NCI-H1930 (cell line): ENCODE results near the gene PLEKHA4.

Source experiments
- DNase-seq, 2 experiments: peaks; one replicate each; lab custom pipeline; 2025; lab: John Stamatoyannopoulos, UW

The PLEKHA4 gene

DNA sequence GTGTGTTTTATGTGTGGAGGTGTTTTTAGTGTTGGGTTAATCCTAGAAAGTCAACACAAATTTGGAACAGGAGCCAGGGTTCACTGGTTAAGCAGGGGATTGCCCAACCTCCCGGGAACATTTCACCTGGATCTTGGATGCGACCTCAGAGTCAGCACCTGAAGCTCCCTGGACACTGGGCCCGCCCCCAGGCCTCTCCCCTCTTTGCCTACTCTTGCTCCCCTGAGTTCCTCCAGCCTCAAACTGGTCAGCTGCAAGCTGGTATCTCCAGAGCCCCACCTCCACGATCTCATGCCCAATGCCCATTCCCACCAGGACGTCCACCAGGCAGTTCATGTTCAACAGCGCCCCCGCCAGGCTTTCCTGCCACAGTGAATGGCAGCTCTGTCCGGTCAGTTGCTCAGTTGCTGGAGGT is 41.8 kb downstream of the PLEKHA4 start:
- DNase-seq = no peak

DNA sequence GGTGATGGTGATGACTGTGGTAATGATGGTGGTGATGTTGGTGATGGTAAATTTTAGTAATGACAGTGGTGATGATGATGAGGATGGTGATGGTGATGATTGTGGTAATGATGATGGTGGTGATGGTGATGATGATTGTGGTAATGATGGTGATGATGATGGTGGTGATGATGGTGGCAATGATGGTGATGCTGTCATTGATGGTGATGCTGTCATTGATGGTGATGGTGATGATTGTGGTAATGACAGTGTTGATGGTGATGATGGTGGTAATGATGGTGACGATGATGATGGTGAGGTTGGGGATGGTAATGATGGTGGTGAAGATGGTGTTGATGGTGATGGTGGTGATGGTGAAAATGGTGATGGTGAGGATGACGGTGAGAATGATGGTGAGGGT is 45.9 kb downstream of the PLEKHA4 start:
- no peak for DNase-seq

DNA sequence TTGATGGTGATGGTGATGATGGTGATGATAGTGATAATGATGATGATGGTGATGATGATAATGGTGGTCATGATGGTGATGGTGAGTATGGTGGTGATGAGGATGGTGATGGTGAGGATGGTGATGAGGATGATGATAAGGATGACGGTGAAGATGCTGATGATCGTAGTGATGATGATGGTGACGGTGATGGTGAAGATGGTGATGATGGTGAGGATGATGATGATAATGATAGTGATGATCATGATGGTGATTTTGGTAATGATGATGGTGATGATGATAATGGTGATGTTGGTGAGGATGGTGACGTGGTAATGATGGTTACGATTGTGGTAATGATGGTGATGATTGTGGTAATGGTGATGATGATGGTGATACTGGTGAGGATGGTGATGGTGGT is 46.8 kb downstream of the PLEKHA4 start:
- DNase-seq = no peak

DNA sequence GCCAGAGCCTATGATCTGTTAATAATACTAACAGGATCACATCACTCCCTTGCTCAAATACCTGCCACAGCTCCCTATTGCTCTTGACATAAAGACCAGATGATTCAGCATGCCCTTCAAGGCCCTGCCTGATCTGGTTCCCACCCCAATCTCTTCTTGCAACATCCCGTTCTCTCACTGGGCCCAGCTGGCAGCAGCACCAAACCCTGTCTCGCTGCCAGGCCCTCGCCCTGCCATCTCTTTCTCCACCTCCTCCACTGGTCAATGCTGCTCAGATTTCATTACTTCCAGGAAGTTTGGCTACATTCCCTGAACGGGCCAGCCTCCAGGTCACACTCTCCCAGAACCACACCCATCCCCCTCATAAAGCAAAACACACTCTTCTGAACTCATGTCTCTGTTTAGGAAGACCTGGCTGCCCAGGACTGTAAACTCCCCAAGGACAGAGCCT is 49.0 kb downstream of the PLEKHA4 start:
- DNase-seq = no peak

DNA sequence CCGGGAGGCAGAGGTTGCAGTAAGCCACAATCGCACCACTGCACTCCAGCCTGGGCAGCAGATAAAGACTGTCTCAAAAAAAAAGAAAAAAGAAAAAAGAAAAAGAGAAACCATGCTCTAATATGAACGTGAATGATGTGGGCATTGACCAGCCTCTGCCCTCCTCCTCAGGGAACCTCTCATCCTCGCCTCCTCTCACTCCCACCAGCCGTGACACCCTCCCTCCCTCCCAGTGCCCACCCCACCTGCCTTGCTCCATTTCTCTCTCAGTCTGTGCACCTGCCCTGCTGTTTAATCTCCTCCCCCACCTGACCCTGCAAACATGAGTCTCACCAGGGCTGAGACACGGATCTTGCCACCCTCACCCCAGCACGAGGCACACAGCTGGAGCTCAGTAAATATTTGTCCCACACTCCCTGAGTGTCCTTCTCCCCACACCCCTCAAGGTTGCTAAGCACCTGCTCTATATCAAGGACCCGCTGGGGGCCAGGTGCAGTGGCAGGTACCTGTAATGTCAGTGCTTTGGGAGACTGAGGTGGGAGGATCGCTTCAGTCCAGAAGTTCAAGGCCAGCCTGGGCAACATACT is 50.1 kb downstream of the PLEKHA4 start:
- DNase-seq = no peak

DNA sequence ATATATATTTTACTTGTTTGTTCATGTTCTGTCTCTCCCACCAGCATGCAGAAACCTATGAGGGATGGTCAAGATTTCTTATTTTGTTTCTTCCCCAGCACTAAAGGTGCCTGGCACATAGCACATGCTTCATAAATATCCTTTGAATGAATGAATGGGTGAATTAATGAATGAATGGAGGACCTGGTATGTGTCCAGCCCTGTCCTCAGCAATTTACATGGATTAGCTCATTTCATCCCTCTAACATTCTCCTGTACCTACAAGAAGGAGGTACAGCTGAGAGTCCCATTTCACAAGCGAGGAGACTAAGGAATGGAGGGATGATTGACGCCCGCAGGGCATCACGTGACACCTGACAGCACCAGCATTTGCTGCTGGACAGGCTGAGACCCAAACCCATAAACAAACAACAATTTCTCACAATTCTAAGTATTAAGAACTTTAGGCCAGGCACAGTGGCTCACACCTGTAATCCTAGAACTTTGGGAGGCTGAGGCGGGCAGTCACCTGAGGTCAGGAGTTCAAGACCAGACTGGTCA is 50.8 kb downstream of the PLEKHA4 start:
- no peak for DNase-seq

DNA sequence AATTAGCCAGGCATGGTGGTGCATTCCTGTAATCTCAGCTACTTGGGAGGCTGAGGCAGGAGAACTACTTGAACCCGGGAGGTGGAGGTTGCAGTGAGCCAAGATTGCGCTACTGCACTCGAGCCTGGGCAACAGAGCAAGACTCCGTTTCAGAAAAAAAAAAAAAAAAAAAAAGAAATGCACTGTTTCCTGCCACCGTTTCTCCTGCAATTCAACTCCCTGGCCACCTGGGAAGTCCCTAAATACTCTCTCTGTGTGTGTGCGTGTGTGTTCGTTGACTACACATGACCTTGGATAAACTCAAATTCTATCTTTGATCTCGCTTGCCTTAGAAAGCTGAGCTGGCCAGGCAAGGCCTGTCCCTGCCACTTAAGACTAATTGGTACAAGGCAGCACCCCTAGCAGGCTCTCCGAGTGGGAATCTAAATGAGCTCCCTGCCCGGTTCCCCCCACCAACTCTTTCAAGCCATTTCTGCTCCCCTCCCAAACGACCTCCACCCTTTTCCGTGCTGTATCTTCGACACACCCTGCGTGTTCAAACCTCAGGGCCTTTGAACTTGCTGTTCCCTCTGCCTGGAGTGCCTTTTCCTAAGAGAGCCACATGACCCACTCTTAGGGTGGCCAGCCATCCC is 52.4 kb downstream of the PLEKHA4 start:
- DNase-seq = no peak

DNA sequence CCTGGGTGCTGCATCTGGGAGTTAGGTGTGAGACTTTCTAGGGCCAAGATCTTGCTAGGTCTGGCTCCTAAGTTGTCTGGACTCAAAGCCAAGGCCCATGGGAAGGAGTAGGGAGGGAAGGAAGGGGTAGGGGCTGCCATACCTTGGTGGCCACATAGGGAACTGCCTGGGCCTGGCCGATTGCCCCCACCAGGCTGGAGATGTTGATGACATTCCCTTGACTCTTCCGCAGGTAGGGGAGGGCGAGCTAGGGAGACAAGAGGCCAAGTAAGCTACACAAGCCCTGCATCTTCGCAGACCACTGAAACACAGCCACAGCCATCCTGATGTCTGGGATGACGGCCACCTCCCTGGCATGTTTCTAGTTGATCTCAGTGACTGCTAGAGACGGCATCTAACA is 53.5 kb downstream of the PLEKHA4 start:
- DNase-seq = no peak

DNA sequence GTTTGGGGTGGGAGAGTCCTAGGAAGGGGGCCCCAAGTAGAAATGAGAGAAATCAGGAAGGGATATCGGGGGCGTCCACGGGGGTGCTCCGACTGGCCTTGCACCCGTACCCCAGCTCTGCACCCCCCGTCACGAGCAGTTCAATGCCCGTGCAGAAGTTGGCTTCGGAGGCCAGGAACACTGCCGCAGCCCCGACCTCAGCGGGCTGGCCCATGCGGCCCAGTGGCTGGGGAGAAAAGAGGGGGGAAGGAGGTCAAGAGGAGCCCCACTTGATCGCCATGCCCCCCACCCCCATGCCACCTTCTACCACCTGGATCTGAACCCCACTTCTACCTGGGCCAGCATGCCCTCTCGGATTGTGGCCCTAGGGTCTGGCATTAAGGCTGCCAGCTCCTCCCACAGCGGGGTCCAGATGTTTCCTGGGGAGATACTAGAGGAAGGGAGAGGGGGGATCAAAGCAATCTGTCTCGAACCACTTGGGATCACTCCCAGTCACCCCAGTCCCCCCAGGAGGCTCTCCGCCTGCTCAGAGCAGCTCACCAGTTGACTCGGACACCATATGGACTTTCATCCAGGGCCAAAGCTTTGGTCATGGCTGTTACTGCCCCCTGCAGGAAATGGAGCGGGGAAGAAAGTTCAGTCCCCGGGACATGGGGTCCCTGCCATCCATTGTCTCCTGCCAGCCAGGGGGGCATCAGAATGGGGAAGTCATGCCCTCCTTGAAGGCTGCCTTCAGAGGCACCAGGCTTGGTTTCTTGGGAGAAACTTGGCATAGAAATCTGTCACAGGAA is 55.1 kb downstream of the PLEKHA4 start:
- DNase-seq = no peak

DNA sequence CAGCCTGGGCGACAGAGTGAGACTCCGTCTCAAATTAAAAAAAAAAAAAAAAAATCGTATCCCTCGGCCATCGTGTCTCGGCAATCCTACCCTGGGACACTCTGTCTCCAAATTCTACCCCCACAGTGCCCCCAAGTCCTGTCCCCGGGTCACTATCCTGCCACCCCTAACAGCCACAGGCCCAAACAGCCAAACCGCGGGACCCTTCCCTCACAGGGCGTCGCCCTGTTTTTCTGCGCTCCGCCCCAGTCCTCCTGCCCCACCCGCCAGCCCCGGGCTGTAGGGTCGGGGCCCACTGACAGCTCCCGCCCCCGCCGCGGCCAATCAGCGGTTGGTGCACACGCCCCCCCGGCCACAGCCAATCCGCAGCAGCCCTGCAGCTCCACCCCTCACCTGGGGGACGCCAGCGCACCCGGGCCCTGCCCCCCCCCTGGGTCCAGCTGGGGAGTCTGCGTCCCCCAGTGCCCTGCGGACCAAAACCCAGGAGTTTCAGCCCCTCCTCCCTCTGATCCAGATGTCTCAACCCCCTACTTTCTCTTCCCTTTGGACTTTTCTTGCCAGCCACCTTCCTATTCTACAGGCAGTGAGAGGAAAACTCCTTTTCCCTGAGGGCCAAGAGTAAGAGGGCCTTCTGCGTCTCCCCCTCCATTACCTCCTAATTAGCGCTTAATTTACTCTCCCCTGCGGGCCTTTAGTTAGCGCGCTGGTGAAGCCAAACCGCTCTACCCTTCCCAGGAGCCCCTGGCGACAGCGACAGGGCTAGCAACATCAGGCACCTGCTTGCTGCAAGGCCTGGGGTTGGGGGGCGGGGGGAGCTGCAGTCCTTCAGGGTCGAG is 56.1 kb downstream of the PLEKHA4 start:
- DNase-seq = peak; percentile 89 to 92

DNA sequence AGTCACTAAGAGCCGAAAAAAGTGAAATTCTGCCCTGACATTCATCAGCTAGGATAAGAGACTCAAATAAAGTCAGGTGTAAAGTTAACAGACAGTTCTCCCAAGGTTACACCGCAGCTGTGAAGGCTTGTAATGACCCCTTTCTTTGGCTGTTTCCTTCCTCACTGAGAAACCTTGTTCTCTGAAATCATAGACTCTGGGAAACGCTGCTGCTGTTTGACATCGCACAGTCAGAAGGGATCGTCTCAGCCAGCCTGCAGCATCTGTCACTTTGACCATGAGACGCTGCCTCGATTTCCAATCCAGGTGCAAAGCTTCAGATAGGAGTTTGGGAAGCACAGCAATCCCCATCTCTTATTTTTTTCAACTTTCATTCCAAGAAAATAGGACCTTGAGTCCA is 58.3 kb downstream of the PLEKHA4 start:
- DNase-seq = no peak

DNA sequence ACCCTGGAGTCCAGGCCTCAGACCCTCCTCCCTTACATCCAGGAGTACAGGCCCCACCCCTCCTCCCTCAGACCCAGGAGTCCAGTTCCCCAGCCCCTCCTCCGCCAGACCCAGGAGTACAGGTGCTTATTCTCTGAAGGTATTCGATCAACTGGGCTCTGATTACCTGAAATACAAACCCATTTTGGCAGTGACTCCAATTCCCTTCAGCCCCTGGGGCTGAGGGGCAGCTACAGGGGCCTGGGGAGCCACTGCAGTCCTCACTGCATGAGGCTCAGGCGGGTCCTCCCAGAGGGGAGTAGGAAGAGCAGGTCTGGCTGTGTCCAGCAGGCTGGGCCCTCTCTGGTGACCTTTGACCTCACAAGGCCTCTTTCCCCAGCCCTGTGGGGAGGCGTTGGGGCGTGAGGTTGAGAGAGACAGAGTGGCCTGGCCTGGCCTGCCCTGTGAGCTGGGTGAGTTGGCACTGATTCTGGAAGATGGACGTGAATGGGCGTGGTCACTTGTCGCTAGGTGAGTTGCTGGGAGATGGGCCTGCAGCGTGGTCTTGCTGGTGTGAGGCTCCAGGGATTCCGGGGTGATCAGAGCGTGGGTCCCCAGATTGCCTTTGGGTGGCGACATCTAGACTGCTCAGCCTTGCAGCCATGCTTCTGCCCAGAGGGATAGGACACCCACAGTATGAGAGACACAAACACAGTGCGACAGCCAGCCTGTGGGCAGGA is 60.7 kb downstream of the PLEKHA4 start:
- no peak for DNase-seq

DNA sequence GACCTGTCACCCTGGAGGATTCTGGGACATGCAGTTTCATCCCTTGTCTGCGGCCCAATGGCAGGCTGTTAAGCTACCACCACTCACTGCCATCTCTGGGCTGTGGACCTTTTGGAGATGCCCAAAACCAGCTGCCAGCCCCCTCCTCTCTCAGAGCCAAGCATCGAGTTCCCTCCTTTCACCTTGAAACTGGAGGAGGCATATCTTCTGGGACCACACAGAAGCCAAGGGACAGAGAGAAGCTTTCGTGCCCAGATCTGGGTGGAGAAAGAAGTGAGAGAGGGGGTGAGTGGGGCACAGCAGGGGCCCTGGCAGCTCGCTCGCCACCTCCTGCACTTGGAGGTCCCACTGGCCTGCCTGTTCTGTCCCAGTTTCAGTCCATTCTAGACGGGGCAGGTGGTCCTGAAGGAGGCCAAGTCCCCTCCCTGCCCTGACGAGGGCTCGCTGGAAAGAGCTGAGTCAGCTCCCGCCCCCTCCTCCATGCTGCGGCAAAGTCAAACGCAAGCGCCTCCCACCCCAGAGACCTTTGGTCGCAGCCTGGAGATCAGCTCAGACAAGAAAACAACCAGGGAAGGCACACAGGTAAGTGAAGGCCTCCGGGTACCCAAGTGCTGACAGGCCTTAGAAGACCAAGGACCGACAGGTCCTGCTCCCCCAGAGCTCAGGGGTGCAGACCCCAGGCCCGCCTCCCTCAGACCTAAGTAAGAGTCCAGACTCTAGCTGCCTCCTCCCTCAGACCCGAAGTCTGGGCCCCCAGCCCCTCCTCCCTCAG is 61.4 kb downstream of the PLEKHA4 start:
- no peak for DNase-seq

DNA sequence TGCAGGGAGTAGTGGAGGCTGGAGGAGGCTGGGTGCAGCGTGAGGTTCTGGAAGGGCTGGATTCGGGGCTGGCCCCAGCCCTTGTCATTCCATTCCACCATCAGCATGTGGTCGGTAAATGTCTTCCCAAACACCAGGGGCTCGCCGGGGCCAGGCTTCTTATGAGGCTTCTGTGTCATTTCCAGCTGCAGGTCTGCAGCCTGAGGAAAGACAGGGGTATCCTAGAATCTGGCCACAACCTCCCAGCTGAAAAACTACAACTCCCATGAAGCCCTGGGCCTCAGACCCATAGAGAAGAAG is 61.9 kb downstream of the PLEKHA4 start:
- DNase-seq = peak; percentile 31 to 65

DNA sequence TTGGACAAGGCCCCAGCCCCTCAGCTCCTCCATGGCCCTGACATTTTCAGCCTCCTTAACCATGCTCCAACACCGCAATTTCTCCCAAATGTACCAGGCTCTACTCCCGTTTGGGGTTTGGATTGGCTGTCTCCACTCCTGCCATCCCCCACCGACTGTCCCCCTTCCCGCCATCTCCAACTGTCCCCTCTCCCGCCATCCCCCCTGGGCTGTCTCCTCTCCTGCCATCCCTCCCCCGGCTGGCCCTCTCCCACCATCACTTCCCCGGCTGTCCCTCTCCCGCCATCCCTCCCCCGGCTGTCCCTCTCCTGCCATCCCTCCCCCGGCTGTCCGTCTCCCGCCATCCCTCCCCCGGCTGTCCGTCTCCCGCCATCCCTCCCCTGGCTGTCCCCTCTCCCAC is 63.0 kb downstream of the PLEKHA4 start:
- DNase-seq = no peak

DNA sequence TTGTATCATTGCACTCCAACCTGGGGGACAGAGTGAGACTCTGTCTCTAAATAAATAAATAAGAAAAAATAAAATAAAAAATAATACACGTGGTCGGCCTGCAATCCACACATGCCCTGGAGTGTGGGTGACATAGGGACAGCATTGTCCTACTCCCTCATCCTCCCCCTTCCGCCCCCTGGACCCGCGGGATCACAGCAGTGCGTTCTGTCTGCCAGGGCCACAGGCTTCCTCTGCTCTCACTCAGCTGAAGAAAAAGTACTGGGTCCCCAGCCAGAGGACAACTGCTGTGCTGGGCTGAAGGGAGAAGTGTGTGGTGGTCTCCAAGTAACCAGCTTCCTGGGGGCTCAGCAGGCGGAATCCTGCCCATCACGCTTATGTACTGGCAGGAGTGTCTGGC is 63.9 kb downstream of the PLEKHA4 start:
- no peak for DNase-seq

DNA sequence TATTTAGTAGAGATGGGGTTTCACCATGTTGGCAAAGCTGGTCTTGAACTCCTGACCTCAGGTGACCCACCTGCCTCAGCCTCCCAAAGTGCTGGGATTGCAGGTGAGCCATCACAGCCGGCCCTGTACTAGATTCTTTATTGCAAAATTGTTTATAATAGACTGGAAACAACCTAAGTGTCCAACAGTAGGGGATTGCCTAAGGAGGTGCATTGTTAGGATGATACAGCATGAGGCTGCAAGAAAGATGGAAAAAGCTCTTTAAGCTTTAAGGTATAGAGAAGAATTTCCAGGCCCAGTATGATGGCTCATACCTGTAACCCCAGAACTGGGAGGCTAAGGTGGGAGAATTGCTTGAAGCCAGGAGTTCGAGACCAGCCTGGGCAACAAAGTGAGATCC is 65.8 kb downstream of the PLEKHA4 start:
- no peak for DNase-seq

DNA sequence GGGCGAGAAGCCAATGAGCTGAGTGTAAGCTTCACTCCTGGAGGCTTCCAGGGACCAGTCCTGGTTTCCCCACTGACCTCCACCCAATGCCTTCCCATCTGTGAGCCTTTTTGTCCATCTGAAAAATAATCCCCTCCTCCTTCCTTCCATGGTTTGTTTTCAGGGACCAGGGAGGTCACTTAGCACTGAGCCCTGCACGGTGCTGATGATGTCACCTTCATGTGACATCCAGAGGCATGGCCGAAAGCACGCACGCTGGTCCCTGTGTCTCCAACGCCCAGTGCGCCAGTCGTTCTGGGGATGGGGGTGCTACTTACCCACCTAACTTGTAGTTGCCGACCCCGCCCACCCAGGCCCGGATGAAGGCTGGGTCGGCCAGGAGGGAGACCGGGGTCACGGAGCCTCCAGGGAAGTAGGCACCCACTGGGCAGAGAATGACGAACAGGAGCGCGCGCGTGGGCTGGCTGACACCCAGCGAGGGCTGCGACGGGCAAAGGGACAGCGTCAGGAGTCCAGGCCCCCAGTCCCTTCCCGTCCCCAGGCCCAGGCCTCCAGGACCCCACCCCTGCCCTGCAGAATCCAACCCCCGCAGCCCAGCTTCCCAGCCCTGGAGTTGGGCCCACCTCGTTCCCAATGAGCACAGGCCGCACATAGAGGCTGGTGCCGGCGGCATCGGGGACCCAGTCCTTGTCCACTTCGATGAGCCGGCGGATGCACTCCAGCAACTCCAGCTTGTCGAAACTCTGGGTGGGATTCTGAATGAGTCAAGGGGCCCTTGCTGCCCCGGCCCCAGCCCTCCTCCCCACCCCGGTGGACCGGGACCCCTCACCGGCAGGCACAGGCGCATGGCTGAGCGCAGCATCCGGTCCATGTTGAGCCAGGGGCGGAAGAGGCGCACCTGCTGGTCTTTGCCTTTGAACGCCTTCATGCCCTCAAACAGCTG is 68.8 kb downstream of the PLEKHA4 start:
- no peak for DNase-seq

DNA sequence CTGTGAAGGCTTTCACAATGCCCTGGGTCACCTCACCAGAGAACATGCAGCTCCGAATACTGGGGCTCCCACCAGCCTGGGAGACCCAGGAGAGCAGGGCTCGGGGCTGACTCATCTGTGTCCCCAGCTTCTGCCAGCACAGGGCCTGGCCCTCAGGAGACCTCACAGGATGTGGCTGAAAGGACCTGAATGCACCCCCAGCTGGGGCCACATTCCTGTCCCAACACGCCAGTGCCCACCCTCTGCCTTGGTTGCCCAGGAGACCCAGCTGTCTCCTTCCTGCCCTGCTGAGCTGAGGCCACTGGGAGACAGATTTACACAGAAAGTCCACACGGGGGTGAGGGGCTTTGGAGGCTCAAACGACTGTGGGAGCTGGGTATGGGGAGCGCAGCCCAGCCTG is 69.5 kb downstream of the PLEKHA4 start:
- no peak for DNase-seq

DNA sequence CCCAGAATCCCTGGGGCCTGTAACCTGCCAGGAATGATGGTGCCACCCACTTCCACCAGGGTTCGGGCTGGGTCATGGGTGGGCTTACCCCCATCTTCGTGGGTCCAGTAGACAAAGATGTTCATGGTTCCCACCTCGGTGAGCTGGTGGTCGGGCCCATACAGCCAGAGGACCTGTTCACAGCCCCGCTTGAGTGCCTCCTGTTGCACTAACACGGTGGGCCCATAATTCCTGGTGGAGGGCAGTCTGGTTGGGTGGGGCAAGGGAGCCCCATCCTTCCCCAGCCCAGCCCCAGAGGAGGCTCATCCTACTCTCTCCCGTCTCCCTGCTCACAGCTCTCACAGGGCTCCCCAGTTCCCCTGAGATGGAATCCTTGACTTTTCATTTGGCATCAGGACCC is 71.3 kb downstream of the PLEKHA4 start:
- no peak for DNase-seq
